ENCODE data around the gene TMEM161A.

TMEM161A gene

GRCh38 chr19:19098084-19098702 is 40.1 kb downstream of the TMEM161A start:
- no CpG with 5 or more reads among the region's 9 CpGs for WGBS, 2 donors (ENCODE audit: extremely low coverage in 2 of 2, insufficient read length in 2 of 2, insufficient replicate concordance in 1 of 2)
- H2BK15ac ChIP-seq (ENCODE audit: low read length): no peak overlapping the region
- no peaks in the 10 kb centered on the region for H3K27me3 ChIP-seq (ENCODE audit: control insufficient read depth in 3 of 3, insufficient read depth in 3 of 3, low read depth in 1 of 3, low read length in 3 of 3)

GRCh38 chr19:19096641-19097627 is 41.3 kb downstream of the TMEM161A start:
- Histone ChIP-seq H3K27ac (replicated peaks; ENCODE audit: low read length) (no peak overlapping the region), H3K4me2 (ENCODE audit: insufficient read depth, low read length, poor library complexity, severe bottlenecking) (no peak overlapping the region), H3K4me1 (ENCODE audit: control insufficient read depth in 2 of 2, insufficient read depth in 1 of 2, low read depth in 1 of 2, low read length in 2 of 2) (peaks cover 0 to 3% of the 10 kb centered on the region in 2 donors), H3K4me3 (ENCODE audit: low read length in 2 of 2) (no peak overlapping the region), H3K4ac (ENCODE audit: low read length) (no peak overlapping the region), H3K18ac (ENCODE audit: low read length) (no peak overlapping the region), H3K23ac (ENCODE audit: low read depth, low read length, poor library complexity) (peak overlapping the region; percentile 56), H3K36me3 (replicated peaks in 1 of 2; ENCODE audit: control insufficient read depth in 2 of 2, insufficient read depth in 2 of 2, low read length in 2 of 2) (no peaks in the 10 kb centered on the region), H4K8ac (ENCODE audit: low read depth, low read length) (no peak overlapping the region), H3K9ac (ENCODE audit: low read depth, low read length, poor library complexity) (no peak overlapping the region), H3K27me3 (ENCODE audit: control insufficient read depth in 3 of 3, insufficient read depth in 3 of 3, low read depth in 1 of 3, low read length in 3 of 3) (no peaks in the 10 kb centered on the region), H2BK5ac (ENCODE audit: low read length) (no peak overlapping the region), H2BK12ac (ENCODE audit: low read length) (no peak overlapping the region), H2AK5ac (ENCODE audit: low read depth, low read length) (no peak overlapping the region), H2AFZ (ENCODE audit: low read length) (no peak overlapping the region), H3K14ac (ENCODE audit: low read length) (no peak overlapping the region), H2BK15ac (ENCODE audit: low read length) (no peak overlapping the region), H2BK120ac (ENCODE audit: low read depth, low read length) (no peak overlapping the region), H4K91ac (ENCODE audit: low read depth, low read length, poor library complexity) (no peak overlapping the region), H3K79me1 (ENCODE audit: low read depth, low read length) (no peaks in the 10 kb centered on the region), H3K9me3 (replicated peaks in 1 of 2; ENCODE audit: control insufficient read depth in 2 of 2, insufficient read depth in 1 of 2, low read depth in 1 of 2, low read length in 2 of 2) (no peaks in the 10 kb centered on the region)
- no peak for DNase-seq (ENCODE audit: low spot score)
- no CpG with 5 or more reads among the region's 24 CpGs for WGBS, 2 donors (ENCODE audit: extremely low coverage in 2 of 2, insufficient read length in 2 of 2, insufficient replicate concordance in 1 of 2)

More at GRCh38 chr19:19098084-19098702, 40.1 kb downstream of the TMEM161A start:
- Histone ChIP-seq H3K27ac (replicated peaks; ENCODE audit: low read length) (no peak overlapping the region), H3K9me3 (replicated peaks in 1 of 2; ENCODE audit: control insufficient read depth in 2 of 2, insufficient read depth in 1 of 2, low read depth in 1 of 2, low read length in 2 of 2) (no peaks in the 10 kb centered on the region), H2AK5ac (ENCODE audit: low read depth, low read length) (no peak overlapping the region), H3K79me1 (ENCODE audit: low read depth, low read length) (no peaks in the 10 kb centered on the region), H2BK12ac (ENCODE audit: low read length) (no peak overlapping the region), H3K4ac (ENCODE audit: low read length) (no peak overlapping the region), H3K4me3 (ENCODE audit: low read length in 2 of 2) (no peak overlapping the region), H4K8ac (ENCODE audit: low read depth, low read length) (no peak overlapping the region), H2AFZ (ENCODE audit: low read length) (no peak overlapping the region), H3K36me3 (replicated peaks in 1 of 2; ENCODE audit: control insufficient read depth in 2 of 2, insufficient read depth in 2 of 2, low read length in 2 of 2) (no peaks in the 10 kb centered on the region), H4K91ac (ENCODE audit: low read depth, low read length, poor library complexity) (no peak overlapping the region), H3K4me2 (ENCODE audit: insufficient read depth, low read length, poor library complexity, severe bottlenecking) (no peak overlapping the region), H3K4me1 (ENCODE audit: control insufficient read depth in 2 of 2, insufficient read depth in 1 of 2, low read depth in 1 of 2, low read length in 2 of 2) (peaks cover 0 to 3% of the 10 kb centered on the region in 2 donors), H3K9ac (ENCODE audit: low read depth, low read length, poor library complexity) (no peak overlapping the region), H2BK5ac (ENCODE audit: low read length) (no peak overlapping the region), H3K23ac (ENCODE audit: low read depth, low read length, poor library complexity) (no peak overlapping the region), H2BK120ac (ENCODE audit: low read depth, low read length) (no peak overlapping the region), H3K14ac (ENCODE audit: low read length) (no peak overlapping the region), H3K18ac (ENCODE audit: low read length) (no peak overlapping the region)
- DNase-seq (ENCODE audit: low spot score): no peak

- peak overlapping the region; percentile 73 for H2AK5ac ChIP-seq (ENCODE audit: low read depth, low read length)
- H3K27ac ChIP-seq (replicated peaks; ENCODE audit: low read length): no peak overlapping the region
Measured at GRCh38 chr19:19095691-19096090, 42.6 kb downstream of the TMEM161A start.

GRCh38 chr19:19094513-19094912 is 43.8 kb downstream of the TMEM161A start:
- Histone ChIP-seq H3K27ac (replicated peaks; ENCODE audit: low read length) (no peak overlapping the region), H3K18ac (ENCODE audit: low read length) (no peak overlapping the region), H2BK5ac (ENCODE audit: low read length) (no peak overlapping the region), H3K4me3 (ENCODE audit: low read length in 2 of 2) (no peak overlapping the region), H3K4me1 (ENCODE audit: control insufficient read depth in 2 of 2, insufficient read depth in 1 of 2, low read depth in 1 of 2, low read length in 2 of 2) (no peaks in the 10 kb centered on the region), H2BK12ac (ENCODE audit: low read length) (no peak overlapping the region), H2BK120ac (ENCODE audit: low read depth, low read length) (no peak overlapping the region), H4K8ac (ENCODE audit: low read depth, low read length) (no peak overlapping the region), H3K4me2 (ENCODE audit: insufficient read depth, low read length, poor library complexity, severe bottlenecking) (no peak overlapping the region), H3K27me3 (ENCODE audit: control insufficient read depth in 3 of 3, insufficient read depth in 3 of 3, low read depth in 1 of 3, low read length in 3 of 3) (no peaks in the 10 kb centered on the region), H3K14ac (ENCODE audit: low read length) (no peak overlapping the region), H2BK15ac (ENCODE audit: low read length) (no peak overlapping the region), H3K79me1 (ENCODE audit: low read depth, low read length) (no peaks in the 10 kb centered on the region), H2AFZ (ENCODE audit: low read length) (no peak overlapping the region), H3K4ac (ENCODE audit: low read length) (peak overlapping the region; percentile 59), H4K91ac (ENCODE audit: low read depth, low read length, poor library complexity) (no peak overlapping the region), H3K36me3 (replicated peaks in 1 of 2; ENCODE audit: control insufficient read depth in 2 of 2, insufficient read depth in 2 of 2, low read length in 2 of 2) (no peaks in the 10 kb centered on the region), H2AK5ac (ENCODE audit: low read depth, low read length) (no peak overlapping the region), H3K23ac (ENCODE audit: low read depth, low read length, poor library complexity) (no peak overlapping the region), H3K9me3 (replicated peaks in 1 of 2; ENCODE audit: control insufficient read depth in 2 of 2, insufficient read depth in 1 of 2, low read depth in 1 of 2, low read length in 2 of 2) (no peaks in the 10 kb centered on the region), H3K9ac (ENCODE audit: low read depth, low read length, poor library complexity) (no peak overlapping the region)
- no peak for DNase-seq (ENCODE audit: low spot score)
- no CpG with 5 or more reads among the region's 7 CpGs for WGBS, 2 donors (ENCODE audit: extremely low coverage in 2 of 2, insufficient read length in 2 of 2, insufficient replicate concordance in 1 of 2)

More at GRCh38 chr19:19095691-19096090, 42.6 kb downstream of the TMEM161A start:
- no peak overlapping the region for H2BK120ac ChIP-seq (ENCODE audit: low read depth, low read length)
- H3K9ac ChIP-seq (ENCODE audit: low read depth, low read length, poor library complexity): peak overlapping the region; percentile 36
- no CpG with 5 or more reads among the region's 11 CpGs for WGBS, 2 donors (ENCODE audit: extremely low coverage in 2 of 2, insufficient read length in 2 of 2, insufficient replicate concordance in 1 of 2)
- no peak overlapping the region for H2AFZ ChIP-seq (ENCODE audit: low read length)
- H2BK5ac ChIP-seq (ENCODE audit: low read length): no peak overlapping the region
- no peaks in the 10 kb centered on the region for H3K9me3 ChIP-seq (replicated peaks in 1 of 2; ENCODE audit: control insufficient read depth in 2 of 2, insufficient read depth in 1 of 2, low read depth in 1 of 2, low read length in 2 of 2)
- no peaks in the 10 kb centered on the region for H3K4me1 ChIP-seq (ENCODE audit: control insufficient read depth in 2 of 2, insufficient read depth in 1 of 2, low read depth in 1 of 2, low read length in 2 of 2)
- H3K18ac ChIP-seq (ENCODE audit: low read length): peak overlapping the region; percentile 51
- no peak overlapping the region for H4K8ac ChIP-seq (ENCODE audit: low read depth, low read length)
- no peak overlapping the region for H3K4ac ChIP-seq (ENCODE audit: low read length)
- no peak overlapping the region for H3K4me2 ChIP-seq (ENCODE audit: insufficient read depth, low read length, poor library complexity, severe bottlenecking)
- H2BK12ac ChIP-seq (ENCODE audit: low read length): no peak overlapping the region
- no peak overlapping the region for H3K4me3 ChIP-seq (ENCODE audit: low read length in 2 of 2)
- H3K23ac ChIP-seq (ENCODE audit: low read depth, low read length, poor library complexity): no peak overlapping the region
- H3K79me1 ChIP-seq (ENCODE audit: low read depth, low read length): no peaks in the 10 kb centered on the region
- no peak overlapping the region for H2BK15ac ChIP-seq (ENCODE audit: low read length)
- H4K91ac ChIP-seq (ENCODE audit: low read depth, low read length, poor library complexity): no peak overlapping the region
- H3K36me3 ChIP-seq (replicated peaks in 1 of 2; ENCODE audit: control insufficient read depth in 2 of 2, insufficient read depth in 2 of 2, low read length in 2 of 2): no peaks in the 10 kb centered on the region
- H3K27me3 ChIP-seq (ENCODE audit: control insufficient read depth in 3 of 3, insufficient read depth in 3 of 3, low read depth in 1 of 3, low read length in 3 of 3): no peaks in the 10 kb centered on the region
- H3K14ac ChIP-seq (ENCODE audit: low read length): no peak overlapping the region
- no peak for DNase-seq (ENCODE audit: low spot score)

All from neuronal stem cell (in vitro differentiated cells).